ENCODE results near the gene DAP. TPM values are rescaled to one million over a fixed set of nuclear protein-coding genes. Genes with fewer than 3 reads are reported as not detected.
"Not testable (repeated sequence)": the region's sequence is repeated elsewhere in the genome, so short reads cannot be mapped to it uniquely, and the experiment has no call there.

The DAP gene
- total RNA-seq, 4 donors from 2014 or later: 47.8 to 57.3 (median 50.0) TPM

DNA sequence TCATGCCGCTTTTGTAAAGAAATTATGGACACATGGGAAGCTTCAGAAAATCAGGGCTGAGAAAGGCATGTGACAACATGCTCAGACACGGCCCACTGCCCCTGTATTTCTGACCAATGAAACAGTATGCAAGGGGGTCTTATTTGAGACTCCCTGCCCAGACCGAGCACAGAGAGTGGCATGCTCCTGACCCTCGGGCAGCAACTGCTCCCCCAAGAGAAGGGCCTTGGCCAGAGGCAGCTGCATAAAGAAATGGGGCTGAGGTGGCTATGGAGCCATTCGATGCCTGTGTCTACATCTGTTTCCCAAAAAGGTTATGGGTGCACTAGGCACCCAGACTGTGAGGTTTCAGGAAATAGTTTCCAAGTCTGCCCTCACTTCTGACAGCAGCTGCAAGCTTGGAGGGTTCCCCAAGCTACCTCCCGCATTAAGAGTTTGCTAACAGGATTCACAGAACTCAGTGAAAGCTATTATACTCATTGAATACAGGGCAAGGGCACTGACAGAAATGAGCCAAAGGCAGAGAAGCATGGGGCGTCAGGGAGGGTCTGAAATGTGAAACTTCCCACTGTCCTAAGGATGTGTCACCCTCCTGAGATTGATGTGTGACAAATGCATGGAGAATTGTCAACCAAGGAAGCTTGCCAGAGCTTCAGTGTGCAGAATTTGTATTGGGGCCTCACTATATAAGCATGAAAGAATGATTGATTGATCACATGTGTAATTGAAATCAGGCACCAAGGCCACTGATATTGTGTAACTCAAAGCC, 94.3 kb downstream of the DAP start:
- no peak for ATAC-seq (ENCODE audit: low FRiP score)
- TF ChIP-seq, protein P1, sequence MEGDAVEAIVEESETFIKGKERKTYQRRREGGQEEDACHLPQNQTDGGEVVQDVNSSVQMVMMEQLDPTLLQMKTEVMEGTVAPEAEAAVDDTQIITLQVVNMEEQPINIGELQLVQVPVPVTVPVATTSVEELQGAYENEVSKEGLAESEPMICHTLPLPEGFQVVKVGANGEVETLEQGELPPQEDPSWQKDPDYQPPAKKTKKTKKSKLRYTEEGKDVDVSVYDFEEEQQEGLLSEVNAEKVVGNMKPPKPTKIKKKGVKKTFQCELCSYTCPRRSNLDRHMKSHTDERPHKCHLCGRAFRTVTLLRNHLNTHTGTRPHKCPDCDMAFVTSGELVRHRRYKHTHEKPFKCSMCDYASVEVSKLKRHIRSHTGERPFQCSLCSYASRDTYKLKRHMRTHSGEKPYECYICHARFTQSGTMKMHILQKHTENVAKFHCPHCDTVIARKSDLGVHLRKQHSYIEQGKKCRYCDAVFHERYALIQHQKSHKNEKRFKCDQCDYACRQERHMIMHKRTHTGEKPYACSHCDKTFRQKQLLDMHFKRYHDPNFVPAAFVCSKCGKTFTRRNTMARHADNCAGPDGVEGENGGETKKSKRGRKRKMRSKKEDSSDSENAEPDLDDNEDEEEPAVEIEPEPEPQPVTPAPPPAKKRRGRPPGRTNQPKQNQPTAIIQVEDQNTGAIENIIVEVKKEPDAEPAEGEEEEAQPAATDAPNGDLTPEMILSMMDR (IDR thresholded peaks at IDR 0.05): no peak
- DNase-seq (ENCODE audit: low spot score): no peak

DNA sequence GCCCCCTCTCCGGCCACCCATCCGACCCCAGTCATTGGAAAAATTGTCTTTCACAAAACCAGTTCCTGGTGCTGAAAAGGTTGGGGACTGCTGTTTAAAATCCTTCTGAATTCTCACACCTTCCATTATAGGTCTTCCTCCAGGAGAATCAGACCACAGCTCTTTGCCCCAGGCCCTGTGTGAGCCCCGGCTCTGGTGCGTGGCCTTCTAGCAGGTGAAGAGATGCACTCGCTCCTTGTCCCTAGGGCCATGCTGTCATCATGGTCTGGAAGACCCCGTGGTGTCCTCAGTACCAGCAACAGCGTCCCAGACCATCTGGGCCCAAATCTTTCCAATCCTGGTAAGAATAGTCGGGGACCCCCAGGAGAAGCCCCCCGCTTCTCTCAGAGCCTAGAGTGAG, 95.2 kb downstream of the DAP start:
- DNase-seq (ENCODE audit: low spot score) (no peak), ATAC-seq (ENCODE audit: low FRiP score) (no peak)

DNA sequence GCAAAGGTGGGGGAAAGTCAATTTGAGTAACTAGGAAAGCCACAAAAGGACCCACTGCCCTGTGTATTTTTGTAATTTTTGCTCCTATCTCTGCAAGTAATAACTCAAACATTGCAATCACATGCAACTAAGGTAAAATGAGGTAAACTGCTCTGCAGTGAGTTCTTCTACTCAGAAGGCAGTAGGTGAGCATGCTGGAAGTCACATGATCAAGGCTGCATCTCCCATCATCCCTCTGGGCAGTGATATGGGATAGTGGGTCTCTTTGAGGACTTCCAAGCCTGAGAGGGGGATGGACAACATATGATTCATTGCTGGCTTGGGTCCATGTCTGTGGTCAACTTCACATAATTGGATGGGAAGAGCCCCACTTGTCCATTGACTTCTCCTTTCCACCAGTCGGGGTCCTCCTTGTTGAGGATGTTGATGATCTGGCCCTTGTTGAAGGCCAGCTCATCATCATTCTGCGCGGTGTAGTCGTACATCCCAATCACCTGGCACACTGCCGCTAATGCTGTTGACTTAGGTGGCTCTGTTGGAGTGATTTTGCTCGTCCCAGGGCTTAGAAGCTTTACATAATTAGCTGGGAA, 96.8 kb downstream of the DAP start:
- not testable (repeated sequence) for ATAC-seq (ENCODE audit: low FRiP score); DNase-seq (ENCODE audit: low spot score)

More for the DNA sequence above, 95.2 kb downstream of the DAP start:
- TF ChIP-seq, protein P1 (IDR thresholded peaks at IDR 0.05): no peak

DNA sequence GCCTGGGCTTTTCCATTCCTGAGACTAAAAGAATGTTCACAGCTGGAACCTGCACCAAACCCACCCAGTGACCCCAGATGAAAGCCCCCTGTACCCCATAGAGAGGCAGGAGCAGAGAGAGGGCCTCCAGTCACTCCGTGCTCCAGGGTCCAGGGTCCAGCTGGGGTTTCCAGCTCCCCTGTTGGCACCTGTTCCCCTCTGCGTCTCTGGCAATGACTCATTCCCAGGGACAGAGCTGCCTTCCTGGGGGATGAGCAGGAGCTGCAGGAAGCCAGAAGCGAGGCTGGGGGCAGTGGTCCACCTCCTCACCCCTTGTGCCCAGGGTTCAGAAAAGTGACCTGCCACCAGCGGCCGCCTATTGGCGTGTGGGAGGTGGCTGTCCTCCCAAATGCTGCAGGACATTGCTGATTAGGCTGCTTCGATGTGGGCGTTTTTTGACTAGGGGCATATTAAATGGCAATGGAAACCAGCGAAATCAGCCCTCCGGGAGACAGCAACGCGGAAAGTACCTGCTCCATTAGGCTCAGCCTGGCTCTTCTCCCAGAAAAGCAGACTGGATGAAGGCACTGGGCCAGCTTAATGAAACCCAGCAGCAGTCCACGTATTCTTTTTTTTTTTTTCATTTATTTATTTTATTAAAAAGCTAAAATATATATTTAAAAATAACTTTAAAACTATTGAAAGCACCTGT, 97.4 kb downstream of the DAP start:
- TF ChIP-seq, protein P1 (IDR thresholded peaks at IDR 0.05): no peak
- ATAC-seq (ENCODE audit: low FRiP score) (peak; percentile 50), DNase-seq (ENCODE audit: low spot score) (no peak)

DNA sequence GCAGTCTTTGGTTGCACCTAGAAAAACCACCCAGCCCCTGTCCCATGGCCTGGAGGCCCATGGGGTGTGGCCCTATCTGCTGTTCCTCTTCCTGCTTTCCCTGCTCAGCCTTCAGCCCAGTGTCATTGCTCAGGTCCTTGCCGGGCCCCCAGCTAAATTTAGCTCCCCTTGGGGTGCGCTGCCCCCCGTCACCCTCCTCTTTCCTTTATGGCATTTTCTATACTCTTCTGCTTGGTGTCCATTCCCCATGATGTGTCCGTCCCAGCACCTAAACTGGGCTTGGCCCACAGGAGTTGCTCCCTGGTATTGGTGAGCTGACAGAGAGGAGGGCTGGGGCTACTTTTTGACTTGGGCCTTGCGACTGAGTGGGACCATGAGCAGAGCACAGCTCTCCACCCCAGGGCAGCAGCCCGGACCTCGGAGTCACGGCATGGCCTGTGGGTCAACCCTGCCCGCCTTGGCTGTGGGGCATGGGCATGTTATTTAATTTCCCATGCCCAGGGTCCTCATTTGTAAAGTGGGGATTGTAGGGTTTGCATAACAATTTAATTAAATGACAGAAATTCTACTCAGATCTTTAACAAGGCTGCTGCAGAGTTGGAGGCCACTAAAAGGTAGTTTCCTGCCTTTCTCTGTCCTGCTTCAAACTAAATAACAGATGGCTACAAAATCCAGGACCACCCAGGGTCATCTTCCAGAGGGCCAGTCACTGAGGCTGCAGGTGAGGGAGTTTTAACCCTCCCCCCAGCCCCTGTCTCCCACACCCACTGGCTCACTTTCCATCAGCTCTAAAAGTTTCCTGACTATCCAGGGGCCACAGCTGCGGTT, 98.2 kb downstream of the DAP start:
- ATAC-seq (ENCODE audit: low FRiP score) (no peak), DNase-seq (ENCODE audit: low spot score) (no peak)
- TF ChIP-seq, protein P1 (IDR thresholded peaks at IDR 0.05): no peak

DNA sequence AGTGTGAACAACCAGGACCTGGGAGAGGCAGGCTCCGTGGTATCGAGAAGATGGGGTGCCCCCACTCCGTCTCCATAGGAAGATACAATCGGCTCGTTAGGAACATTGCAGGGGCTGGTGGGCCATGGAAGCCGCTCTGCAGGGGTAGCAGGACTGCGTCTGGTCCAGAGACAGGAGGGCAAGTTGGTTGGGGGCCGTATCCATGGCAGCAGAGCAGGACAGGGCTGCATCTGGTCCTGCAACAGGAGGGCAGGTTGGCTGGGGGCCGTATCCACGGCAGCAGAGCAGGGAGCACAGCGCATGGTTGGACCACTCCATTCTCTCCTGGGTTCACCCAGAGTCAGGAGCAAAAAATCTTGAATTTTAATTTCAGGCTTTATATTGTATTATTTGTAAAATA, 99.0 kb downstream of the DAP start:
- TF ChIP-seq, protein P1 (IDR thresholded peaks at IDR 0.05): no peak
- ATAC-seq (ENCODE audit: low FRiP score) (no peak), DNase-seq (ENCODE audit: low spot score) (no peak)

DNA sequence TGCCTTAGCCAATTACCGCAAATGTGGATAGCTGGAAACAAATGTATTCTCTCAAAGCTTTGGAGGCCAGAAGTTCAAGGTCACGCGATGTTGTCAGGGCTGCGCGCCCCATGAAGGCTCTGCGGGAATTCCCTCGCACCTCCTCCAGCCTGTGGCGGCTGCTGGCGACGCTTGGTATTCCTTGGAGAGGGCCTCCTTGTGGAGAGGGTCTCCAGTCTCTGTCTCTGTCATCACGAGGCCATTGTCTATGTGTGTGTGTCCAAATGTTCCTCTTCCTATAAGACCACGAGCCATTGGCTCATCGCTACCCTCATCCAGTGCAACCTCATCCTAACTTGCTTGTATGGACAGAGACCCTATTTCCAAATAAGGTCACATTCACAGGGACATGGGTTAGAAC, 99.6 kb downstream of the DAP start:
- ATAC-seq (ENCODE audit: low FRiP score) (no peak), DNase-seq (ENCODE audit: low spot score) (no peak)

More for the DNA sequence above, 99.6 kb downstream of the DAP start:
- TF ChIP-seq, protein P1 (IDR thresholded peaks at IDR 0.05): no peak
